Astrocyte of the cerebellum (primary cell): ENCODE results near the gene TOM1L2.

Experiments used
- DNase-seq: peaks from one replicate; pipeline ENCODE4 v3.0.0-alpha.2; 2011; ENCODE audit warnings: low read depth
- H3K4me3 ChIP-seq: 2 replicates; pipeline ENCODE4 v1.5.1; 2011; ENCODE audit warnings: mild to moderate bottlenecking, low read depth, low read length, moderate library complexity
- CTCF ChIP-seq: IDR thresholded peaks from 2 replicates; pipeline ENCODE4 v1.5.1; 2012; ENCODE audit warnings: low read length, low read depth, moderate library complexity, mild to moderate bottlenecking; ENCODE audit errors: missing control alignments
- in situ Hi-C: cut with HindIII; loops from 2 replicates; pipeline ENCODE4 v1.10.0; 2017; ENCODE audit warnings: low sequenced_read_pairs

Gene TOM1L2

GRCh38 chr17:17849845-17850373 is 122.3 kb downstream of the TOM1L2 start:
- no peak for DNase-seq
- in situ Hi-C loops: no loop called here
- TF ChIP-seq CTCF: peak; percentile 24
- no peak overlapping the region for H3K4me3 ChIP-seq

- no peak for TF ChIP-seq CTCF
- H3K4me3 ChIP-seq: no peak overlapping the region
- DNase-seq: no peak
- in situ Hi-C loops: no loop called here
These were observed 122.9 kb downstream of the TOM1L2 start for GRCh38 chr17:17849147-17849820.

GRCh38 chr17:17848311-17849082 is 123.7 kb downstream of the TOM1L2 start:
- H3K4me3 ChIP-seq: no peak overlapping the region
- no peak for DNase-seq
- no peak for TF ChIP-seq CTCF
- in situ Hi-C loops: no loop called here

- no peak overlapping the region for H3K4me3 ChIP-seq
- in situ Hi-C loops: no loop called here
- no peak for TF ChIP-seq CTCF
- no peak for DNase-seq
These were observed 124.5 kb downstream of the TOM1L2 start for GRCh38 chr17:17847726-17848125.

GRCh38 chr17:17847118-17847689 is 125.0 kb downstream of the TOM1L2 start:
- H3K4me3 ChIP-seq: no peak overlapping the region
- in situ Hi-C loops: no loop called here
- no peak for TF ChIP-seq CTCF
- DNase-seq: no peak

- DNase-seq: no peak
- in situ Hi-C loops: no loop called here
- no peak for TF ChIP-seq CTCF
- H3K4me3 ChIP-seq: no peak overlapping the region
These were observed 125.6 kb downstream of the TOM1L2 start for GRCh38 chr17:17846645-17847044.
